ENCODE measurements around the gene ACTL8. TPM values are rescaled to one million over a fixed set of nuclear protein-coding genes. Genes with fewer than 3 reads are reported as not detected.
A peak's percentile ranks its signal among the peaks of the same experiment; 100 is the strongest.

ACTL8 gene
- polyA plus RNA-seq, 2 of the 4 experiments (the other 2 are of a cell fraction), result 0.30 to 1.3 TPM

DNA sequence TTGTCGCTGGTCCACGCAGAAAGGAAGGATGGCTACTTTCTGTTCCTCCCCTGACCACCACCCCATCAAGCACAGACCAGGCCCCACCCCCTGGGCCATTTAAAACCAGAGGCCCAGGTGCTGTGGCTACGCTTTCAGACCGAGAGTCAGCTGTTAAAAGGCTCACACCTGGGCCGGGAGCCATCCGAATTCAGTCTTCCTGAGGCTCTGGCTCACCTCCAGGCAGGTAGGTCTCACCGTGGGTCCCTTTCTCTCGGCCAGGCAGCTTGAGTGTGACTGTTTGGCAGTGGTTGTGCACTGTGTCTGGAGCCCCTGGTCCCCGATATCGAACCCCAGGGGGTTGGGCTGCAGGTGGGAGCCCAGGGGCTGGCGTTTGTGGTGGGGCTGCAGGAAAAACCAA, 7.2 kb downstream of the ACTL8 start:
- Histone ChIP-seq H3K9me3 (peaks cover 13% of the 10 kb centered on the region), H3K27ac (no peak overlapping the region), H3K4me2 (no peak overlapping the region), H3K4me3 (no peak overlapping the region), H3K4me1 (peaks cover 36% of the 10 kb centered on the region)
- no peak for ATAC-seq
- WGBS (ENCODE audit: missing lambda C conversion rate), result 100% methylated on average over 2 of the region's 11 CpGs
- POLR2A ChIA-PET, result no interaction called here
- DNase-seq (ENCODE audit: low read depth in 1 of 2, low spot score in 1 of 2), result no peak
- CTCF ChIA-PET, result interaction anchor here (1.1 kb wide), 1 partner anchor 18 kb away, joined by 3 read pairs; no protein-coding TSS in a partner anchor
- no peak for FAIRE-seq
- TF ChIP-seq, protein P1, sequence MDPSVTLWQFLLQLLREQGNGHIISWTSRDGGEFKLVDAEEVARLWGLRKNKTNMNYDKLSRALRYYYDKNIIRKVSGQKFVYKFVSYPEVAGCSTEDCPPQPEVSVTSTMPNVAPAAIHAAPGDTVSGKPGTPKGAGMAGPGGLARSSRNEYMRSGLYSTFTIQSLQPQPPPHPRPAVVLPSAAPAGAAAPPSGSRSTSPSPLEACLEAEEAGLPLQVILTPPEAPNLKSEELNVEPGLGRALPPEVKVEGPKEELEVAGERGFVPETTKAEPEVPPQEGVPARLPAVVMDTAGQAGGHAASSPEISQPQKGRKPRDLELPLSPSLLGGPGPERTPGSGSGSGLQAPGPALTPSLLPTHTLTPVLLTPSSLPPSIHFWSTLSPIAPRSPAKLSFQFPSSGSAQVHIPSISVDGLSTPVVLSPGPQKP (IDR thresholded peaks at IDR 0.05; ENCODE audit: low read depth, low read length), result no peak
- TF ChIP-seq MAZ (IDR thresholded peaks at IDR 0.05; ENCODE audit: borderline replicate concordance, low read depth, low read length) (no peak), FOSL2 (IDR thresholded peaks at IDR 0.05) (no peak), FOSL2 (CRISPR knock-in tag; IDR thresholded peaks at IDR 0.05) (no peak), CEBPB (IDR thresholded peaks at IDR 0.05) (no peak), HOXA7 (CRISPR knock-in tag; IDR thresholded peaks at IDR 0.05) (no peak), RFX5 (IDR thresholded peaks at IDR 0.05) (no peak), BCL3 (IDR thresholded peaks at IDR 0.05) (no peak), NPAS2 (CRISPR knock-in tag; IDR thresholded peaks at IDR 0.05; ENCODE audit: borderline replicate concordance) (no peak), HOXB5 (CRISPR knock-in tag; IDR thresholded peaks at IDR 0.05) (no peak), RCOR1 (IDR thresholded peaks at IDR 0.05; ENCODE audit: low read depth, low read length) (no peak), ZC3H11A (IDR thresholded peaks at IDR 0.05) (no peak), ZSCAN20 (CRISPR knock-in tag; IDR thresholded peaks at IDR 0.05) (no peak), ESRRA (IDR thresholded peaks at IDR 0.05; ENCODE audit: borderline replicate concordance, low read length) (no peak)
- TF ChIP-seq, protein P2, sequence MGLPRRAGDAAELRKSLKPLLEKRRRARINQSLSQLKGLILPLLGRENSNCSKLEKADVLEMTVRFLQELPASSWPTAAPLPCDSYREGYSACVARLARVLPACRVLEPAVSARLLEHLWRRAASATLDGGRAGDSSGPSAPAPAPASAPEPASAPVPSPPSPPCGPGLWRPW (IDR thresholded peaks at IDR 0.05), result no peak

GRCh38 chr1:17763417-17763816, 8.3 kb downstream of the ACTL8 start:
- POLR2A ChIA-PET, result interaction anchor here (0.6 kb wide), 1 partner anchor 26 kb away, joined by 3 read pairs; no protein-coding TSS in a partner anchor
- TF ChIP-seq SMC3 (IDR thresholded peaks at IDR 0.05) (no peak), TFCP2L1 (CRISPR knock-in tag; IDR thresholded peaks at IDR 0.05) (no peak), MYC (IDR thresholded peaks at IDR 0.05; ENCODE audit: borderline replicate concordance, low read length) (no peak), NPAS2 (CRISPR knock-in tag; IDR thresholded peaks at IDR 0.05; ENCODE audit: borderline replicate concordance) (no peak), ZNF302 (CRISPR knock-in tag; IDR thresholded peaks at IDR 0.05) (no peak), NR3C1 (IDR thresholded peaks at IDR 0.05) (no peak), BCL3 (IDR thresholded peaks at IDR 0.05) (no peak), HMGXB4 (CRISPR knock-in tag; IDR thresholded peaks at IDR 0.05; ENCODE audit: borderline replicate concordance) (no peak), HEYL (CRISPR knock-in tag; IDR thresholded peaks at IDR 0.05) (no peak), KDM5A (IDR thresholded peaks at IDR 0.05) (no peak), FOSL2 (IDR thresholded peaks at IDR 0.05) (no peak), FOSL2 (CRISPR knock-in tag; IDR thresholded peaks at IDR 0.05) (no peak)
- TF ChIP-seq, protein P2 (IDR thresholded peaks at IDR 0.05), result no peak
- TF ChIP-seq, protein P3, sequence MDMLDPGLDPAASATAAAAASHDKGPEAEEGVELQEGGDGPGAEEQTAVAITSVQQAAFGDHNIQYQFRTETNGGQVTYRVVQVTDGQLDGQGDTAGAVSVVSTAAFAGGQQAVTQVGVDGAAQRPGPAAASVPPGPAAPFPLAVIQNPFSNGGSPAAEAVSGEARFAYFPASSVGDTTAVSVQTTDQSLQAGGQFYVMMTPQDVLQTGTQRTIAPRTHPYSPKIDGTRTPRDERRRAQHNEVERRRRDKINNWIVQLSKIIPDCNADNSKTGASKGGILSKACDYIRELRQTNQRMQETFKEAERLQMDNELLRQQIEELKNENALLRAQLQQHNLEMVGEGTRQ (IDR thresholded peaks at IDR 0.05), result no peak
- H3K4me3 ChIP-seq, result no peak overlapping the region
- ATAC-seq (no peak), DNase-seq (ENCODE audit: low read depth in 1 of 2, low spot score in 1 of 2) (no peak), FAIRE-seq (no peak)
- peaks cover 47% of the 10 kb centered on the region for H3K4me1 ChIP-seq
- CTCF ChIA-PET, result no interaction called here
- H3K9me3 ChIP-seq, result peaks cover 11% of the 10 kb centered on the region
- H3K4me2 ChIP-seq, result no peak overlapping the region
- WGBS (ENCODE audit: missing lambda C conversion rate), result 83% methylated on average over 5 of the region's 8 CpGs
- H3K27ac ChIP-seq, result peak overlapping the region; percentile 86 to 89; a peak in 4 of 6 replicates
